Measurements from ENCODE around the gene PLAA.
"Not testable (repeated sequence)": the region's sequence is repeated elsewhere in the genome, so short reads cannot be mapped to it uniquely, and the experiment has no call there.

Gene PLAA

DNA sequence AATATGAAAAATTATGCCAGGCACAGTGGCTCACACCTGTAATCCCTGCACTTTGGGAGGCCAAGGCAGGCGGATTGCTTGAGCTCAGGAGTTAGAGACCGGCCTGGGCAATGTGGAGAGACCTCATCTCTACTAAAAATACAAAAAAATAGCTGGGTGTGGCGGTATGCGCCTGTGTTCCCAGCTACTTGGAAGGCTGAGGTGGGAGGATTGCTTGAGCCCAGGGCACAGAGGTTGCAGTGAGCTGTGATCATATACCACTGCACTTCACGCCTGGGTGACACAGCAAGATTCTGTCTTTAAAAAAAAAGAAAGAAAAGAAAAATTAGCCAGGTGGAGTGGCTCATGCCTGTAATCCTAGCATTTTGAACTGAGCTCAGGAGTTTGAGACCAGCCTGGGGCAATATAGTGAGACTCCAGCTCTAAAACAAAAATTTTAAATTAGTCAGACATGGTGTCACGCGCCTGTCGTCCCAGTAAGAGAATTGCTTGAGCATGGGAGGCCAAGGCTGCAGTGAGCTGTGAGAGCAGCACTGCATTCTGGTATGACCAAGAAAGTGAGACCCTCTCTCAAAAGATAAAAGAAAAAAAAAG, 18.0 kb downstream of the PLAA start:
- no peak for DNase-seq (ENCODE audit: low spot score)

DNA sequence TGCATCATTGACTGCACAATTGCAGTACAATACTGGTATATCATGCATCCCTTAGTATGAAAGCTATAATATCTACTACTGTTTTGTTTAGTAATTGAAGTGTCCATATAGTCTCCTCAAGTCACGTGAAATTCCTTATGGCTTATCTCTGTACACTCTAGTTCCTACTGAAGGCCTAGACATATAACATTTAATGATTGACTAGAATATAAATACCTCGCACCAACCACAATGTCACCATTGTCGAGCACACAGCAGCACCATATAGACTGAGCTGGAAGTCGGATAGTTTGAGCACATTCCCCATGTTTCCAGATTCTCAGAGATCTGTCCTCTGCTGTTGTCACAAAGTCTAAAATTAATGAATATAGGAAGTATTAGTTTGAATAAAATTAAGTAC, 21.4 kb downstream of the PLAA start:
- DNase-seq (ENCODE audit: low spot score): no peak

DNA sequence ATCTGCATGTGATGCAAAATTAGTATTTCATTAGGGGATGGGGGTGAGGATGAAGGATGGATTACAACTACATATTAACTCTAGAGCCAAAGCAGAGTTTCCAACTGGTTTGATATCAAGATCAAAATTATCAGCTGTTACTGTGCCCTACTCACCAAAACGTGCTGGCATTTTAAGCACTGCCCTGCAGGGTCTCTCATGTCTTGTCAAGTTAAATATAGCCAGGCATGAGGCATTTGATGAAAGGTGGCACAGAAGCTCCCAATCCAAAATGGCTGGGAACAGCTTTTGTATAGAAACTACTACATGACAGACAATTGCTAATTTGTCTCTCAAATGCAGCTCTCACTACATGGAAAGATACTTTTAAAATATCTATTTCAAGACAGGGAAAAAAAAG, 27.3 kb downstream of the PLAA start:
- no peak for DNase-seq (ENCODE audit: low spot score)

DNA sequence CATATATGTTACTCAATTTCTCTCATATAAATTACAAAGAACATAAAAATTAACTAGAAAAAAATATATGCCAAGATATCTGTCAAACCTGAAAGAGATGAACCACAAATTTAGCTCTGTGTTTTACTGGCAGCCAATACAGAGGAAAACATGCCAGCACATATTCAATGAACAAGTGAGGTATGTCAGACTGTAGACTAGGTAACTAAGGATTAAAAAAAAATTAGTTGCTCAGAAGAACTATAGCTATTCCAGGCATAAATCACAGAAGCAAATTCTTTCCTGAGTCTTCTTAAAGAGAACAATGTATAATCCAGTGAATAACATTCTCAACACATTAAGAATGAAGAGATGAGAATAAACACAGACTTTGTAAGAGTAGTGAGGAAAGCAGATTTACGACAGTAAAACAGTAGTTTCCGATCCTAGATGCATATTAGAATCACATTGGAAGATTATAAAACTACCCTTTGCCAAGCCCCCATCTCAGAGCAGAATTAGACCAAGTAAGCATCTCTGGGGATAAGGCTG, 33.8 kb downstream of the PLAA start:
- no peak for DNase-seq (ENCODE audit: low spot score)

DNA sequence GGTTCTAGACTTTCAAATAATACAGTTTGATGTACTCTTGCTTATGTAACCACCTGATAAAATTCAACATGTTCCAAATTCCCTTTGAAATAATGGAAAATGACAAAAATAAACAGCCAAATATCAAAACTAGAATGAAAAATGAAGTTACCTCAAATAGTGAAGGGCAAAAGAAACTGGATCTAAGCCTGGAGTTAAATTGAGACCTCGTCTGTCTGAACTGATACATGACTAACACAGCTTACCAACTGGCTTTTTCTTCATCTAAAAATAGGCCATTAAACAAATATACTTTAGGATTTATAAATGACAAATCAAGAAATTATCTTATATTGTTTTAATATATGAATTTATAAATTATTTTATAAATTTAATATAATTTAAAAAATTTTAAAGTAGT, 42.4 kb downstream of the PLAA start:
- DNase-seq (ENCODE audit: low spot score): no peak

DNA sequence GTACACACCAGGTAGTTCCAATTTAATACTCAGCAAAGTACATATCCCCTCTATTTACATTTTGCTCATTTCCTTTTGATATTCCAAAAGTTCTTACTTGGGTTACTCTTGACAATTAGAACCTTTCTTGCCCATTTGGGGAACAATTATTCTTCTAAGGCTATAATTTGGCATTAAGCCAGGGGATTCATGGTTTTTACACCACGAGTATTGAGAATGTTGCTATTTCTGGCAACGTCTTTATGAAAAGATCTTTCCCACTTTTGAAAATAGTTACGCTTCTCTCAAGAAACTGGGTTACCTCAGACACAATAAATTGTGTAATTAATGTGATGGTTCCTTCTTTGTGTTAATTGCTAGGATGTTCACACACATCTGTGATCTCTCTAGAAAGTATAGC, 43.0 kb downstream of the PLAA start:
- DNase-seq (ENCODE audit: low spot score): no peak

DNA sequence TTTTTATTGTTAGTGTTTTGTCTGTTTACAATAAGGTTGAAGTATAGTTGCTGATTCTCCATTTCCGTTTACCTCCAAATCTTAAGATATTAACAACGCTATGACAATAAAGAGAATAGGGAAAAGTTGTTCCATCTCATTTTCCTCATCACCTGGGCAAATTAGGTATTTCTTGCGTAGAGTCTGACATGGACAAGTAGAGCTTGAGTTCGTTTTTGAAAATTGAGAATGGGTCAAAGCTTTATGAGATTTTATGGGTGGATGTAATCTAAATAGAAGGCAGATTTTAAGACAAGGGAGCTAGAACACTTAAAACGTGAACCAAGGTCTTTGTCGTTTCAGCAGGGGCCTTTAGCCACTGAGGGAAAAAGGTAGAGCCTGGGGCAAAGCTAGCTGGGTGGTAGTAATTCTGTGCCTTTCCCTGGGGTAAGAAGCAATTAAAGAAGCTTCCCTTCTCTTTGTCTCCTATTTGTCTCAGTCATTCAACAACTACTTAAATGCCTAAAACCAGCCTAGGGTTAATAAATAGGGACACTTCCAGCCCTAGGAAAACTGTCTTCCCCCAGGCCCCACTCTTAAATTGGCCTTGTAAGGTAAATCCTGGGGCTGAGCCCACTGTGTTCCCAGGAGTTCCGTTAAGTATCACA, 53.9 kb downstream of the PLAA start:
- no peak for DNase-seq (ENCODE audit: low spot score)

DNA sequence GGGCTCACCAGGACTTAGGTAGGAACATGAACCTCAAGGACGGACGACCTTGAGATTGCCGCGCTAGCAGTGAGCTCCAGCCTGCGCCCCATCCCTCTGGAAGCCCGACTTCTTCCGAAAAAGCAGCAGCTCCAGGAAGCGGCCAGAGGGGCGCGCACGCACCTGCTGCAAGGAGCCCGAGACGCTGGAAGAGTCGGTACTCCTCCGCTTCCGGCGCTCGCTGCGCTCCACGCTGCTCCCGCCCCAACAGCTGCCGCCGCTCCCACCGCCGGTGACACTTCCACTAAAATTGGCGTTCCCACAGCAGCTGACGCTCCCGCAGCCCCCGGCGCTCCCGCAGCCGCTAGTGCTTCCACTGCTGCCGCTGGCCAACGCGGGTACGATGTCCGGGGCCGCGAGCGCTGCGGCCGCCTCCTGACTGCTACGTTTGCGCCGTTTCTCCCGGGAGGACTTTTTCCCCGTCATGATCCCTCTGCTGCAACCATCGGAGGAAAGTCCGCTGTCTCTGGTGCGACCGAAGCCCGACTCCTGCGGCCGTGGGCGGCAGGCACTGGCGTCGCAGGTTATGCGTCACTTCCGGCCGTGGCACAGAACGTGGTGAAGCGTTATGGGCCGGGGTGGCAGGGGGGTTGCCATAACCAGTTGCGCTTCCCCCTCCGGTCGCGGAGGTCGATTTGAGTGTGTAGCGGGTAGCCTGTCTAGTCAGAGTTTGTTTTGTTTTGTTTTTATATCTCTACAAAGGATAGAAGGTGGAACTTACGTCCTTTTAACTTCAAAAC, 54.6 kb downstream of the PLAA start, which contains the start of gene CAAP1:
Gene CAAP1 (minus strand): TSS at position 552 of the 779 bp plus-strand sequence. CDS start 87 bp downstream, at position 465.
- DNase-seq (ENCODE audit: low spot score): peak; percentile 89

DNA sequence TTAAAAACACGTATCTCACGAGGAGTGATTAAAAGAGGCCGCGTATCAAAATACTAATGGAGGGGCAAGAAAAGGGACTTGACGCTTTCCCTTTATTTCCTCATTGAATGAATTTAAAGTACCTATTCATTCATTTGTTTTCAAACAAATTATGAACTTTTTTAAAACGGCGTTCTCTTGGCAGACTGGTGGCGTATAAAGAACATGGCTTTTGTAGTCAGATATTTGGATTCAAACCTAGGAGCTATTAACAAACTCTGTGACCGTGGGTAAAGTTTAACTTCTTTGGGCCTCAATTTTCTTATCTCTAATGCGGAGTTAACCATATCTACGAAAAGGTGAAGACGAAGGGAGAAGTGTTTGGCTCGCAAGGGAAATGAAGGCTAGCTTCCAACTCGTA, 55.3 kb downstream of the PLAA start:
- peak; percentile 1 for DNase-seq (ENCODE audit: low spot score)

DNA sequence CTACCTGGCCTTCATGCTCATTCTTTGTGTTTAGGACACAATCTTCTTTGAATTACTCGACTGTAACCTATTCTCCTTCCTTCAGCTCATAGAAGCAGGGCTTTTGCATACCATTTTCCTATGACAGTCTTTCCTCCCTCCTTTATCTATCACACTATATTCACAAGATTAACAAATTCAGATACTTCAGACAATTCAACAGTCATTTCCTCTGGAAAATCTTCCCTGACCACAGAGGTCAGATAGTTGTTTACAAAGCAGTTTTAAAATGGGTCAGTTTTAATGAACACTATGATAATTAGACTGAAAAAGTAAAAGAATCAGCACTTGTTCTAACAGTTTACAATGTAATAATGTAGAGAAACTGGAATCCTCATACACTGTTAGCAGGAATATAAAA, 58.8 kb downstream of the PLAA start:
- no peak for DNase-seq (ENCODE audit: low spot score)

DNA sequence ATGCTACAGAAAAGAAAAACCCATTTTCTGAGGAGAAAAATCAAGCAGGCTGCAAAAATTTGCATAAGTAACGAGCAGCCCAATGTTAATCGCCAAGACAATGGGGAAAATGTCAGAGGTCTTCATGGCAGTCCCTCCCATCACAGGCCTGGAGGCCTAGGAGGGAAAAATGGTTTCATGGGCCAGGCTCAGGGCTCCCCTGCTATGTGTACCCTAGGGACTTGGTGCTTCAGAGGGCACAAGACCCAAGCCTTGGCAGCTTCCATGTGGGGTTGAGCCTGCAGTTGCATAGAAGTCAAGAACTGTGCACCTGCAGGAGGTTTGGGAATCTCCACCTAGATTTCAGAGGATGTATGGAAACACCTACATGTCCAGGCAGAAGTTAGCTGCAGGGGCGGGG, 64.9 kb downstream of the PLAA start:
- DNase-seq (ENCODE audit: low spot score): no peak

DNA sequence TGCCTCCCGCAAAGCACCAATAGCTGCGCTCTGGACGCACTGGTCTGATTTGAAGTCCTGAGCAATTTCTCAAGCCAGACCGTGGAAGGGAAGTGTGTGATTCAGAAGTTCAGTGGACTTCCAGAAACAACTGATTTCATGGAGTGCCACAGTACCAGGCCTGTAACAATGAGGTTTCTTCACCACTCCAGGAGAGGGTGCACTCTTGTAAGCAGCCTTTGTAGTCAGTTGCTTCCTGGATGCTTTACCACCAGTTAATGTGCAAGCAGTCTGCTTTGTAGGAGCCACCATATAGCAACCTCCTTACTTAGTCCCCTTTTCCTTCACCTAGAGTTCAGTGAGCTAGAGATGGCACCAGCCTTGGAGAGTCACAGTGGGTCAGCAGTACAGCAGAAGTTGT, 66.8 kb downstream of the PLAA start:
- DNase-seq (ENCODE audit: low spot score): no peak

DNA sequence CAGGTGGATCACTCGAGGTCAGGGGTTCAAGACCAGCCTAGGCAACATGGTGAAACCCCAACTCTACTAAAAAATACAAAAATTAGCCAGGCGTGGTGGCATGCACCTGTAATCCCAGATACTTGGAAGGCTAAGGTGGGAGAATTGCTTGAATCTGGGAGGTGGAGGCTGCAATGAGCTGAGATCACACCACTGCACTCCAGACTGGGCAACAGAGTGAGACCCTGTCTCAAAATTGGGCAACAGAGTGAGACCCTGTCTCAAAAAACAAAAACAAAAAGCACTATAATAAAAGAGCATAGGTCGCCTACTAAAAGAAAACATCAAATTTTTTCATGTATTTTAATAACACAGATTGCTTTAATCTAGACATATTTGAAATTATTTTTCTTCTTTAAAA, 71.9 kb downstream of the PLAA start:
- DNase-seq (ENCODE audit: low spot score): not testable (repeated sequence)

DNA sequence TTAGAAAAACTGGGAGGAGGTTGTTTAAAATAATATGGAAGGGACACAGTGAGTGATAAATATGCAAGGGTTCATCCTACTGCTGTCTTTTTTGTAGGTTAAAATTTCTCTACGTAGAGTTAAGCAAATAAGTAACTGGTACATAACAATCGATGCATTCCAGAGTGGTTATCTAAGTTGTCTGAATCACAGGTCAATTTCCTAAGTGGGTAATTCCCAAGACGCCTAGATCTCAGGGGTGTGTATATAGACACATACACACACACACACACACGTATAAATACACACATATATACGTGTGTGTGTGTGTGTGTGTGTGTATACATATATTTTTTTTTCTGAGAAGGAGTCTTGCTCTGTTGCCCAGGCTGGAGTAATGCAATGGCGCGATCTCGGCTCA, 76.8 kb downstream of the PLAA start:
- no peak for DNase-seq (ENCODE audit: low spot score)

DNA sequence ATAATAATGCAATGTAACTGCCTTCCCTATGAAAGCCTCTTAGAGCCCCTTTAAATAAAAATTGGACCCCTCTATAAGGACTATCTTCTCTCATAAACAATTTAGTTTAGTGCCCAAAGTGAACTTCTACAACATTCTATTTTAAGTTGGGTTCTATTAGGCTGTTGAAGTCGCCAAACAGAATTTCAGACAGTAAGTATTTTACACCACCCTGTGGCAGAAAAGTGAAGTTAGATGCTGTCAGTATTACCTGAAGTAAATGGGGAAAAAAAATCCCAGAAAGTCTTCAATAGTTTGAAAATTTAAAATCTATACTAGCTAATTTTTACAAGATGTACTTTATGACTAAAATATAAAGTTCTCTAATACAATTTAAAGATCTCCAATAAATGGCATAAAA, 84.0 kb downstream of the PLAA start:
- no peak for DNase-seq (ENCODE audit: low spot score)

DNA sequence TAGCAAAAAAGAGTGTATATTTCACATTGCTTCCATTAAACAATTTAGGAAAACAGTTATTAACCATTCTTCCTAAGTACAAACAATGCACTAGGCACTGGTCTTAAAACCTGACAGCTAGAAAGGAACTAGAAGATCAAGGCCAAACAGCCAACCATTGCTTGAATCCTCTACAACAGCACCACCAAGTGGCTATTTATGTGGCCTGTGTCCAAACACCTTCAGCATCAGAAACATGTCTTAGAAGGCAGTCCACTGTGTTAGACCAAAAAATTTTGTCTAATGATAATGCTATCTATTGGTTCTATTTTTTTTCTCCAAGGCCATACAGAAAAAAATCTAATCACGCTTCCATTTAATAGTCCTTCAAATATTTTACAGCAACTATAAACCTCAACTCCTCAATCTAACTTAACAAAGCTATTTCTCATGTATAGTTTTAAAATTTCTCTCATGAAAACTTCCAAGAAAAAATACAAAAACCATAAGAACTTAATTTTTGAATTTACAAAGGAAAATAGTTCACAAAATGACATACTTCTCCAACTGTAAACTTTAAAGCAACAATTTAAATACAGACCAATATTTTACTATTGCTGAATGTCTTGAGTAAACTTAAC, 90.5 kb downstream of the PLAA start:
- DNase-seq (ENCODE audit: low spot score): peak; percentile 32

Measured in LoVo (cell line).